Activated naive CD4-positive, alpha-beta T cell treated with anti-CD3 and anti-CD28 coated beads, Interleukin-2, amount 50 U/mL, for 24 hours (primary cell): ENCODE results near the gene SETD4.

Experiments used
- H3K27ac Mint-ChIP-seq: one replicate; pipeline ENCODE4 v1.8.0; 2021; ENCODE audit warnings: mild to moderate bottlenecking, mixed read lengths
- H3K27me3 Mint-ChIP-seq: one replicate; pipeline ENCODE4 v1.8.0; 2021; ENCODE audit warnings: mixed read lengths
- H3K36me3 Mint-ChIP-seq: one replicate; pipeline ENCODE4 v1.8.0; 2021; ENCODE audit warnings: mixed read lengths
- H3K4me1 Mint-ChIP-seq: one replicate; pipeline ENCODE4 v1.8.0; 2021; ENCODE audit warnings: mixed read lengths
- H3K4me3 Mint-ChIP-seq: one replicate; pipeline ENCODE4 v1.8.0; 2021; ENCODE audit warnings: mild to moderate bottlenecking, mixed read lengths
- H3K9me3 Mint-ChIP-seq: one replicate; pipeline ENCODE4 v1.8.0; 2021; ENCODE audit warnings: mixed read lengths

The SETD4 gene

DNA sequence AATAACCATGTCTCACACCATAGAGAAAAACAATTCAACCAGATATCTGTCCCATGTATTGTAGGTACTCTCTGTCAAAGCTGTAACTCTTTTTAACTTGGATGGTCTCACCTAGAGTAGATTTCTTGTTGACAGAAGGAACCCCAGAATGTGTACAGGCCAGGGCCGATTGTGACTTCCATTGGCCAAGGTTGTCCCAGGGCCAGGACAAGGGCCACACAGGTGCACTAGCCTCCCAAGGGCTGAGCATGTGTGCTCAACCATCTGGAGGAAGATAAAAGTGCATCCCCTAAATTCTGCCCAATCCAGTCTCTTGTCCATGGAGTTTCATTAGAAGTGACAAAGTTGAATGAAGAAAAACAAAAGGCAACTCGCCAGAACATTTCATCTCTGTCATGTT lies 51.8 kb downstream of the SETD4 start:
- H3K27me3 Mint-ChIP-seq: no peaks in the 10 kb centered on the region
- H3K27ac Mint-ChIP-seq: no peak overlapping the region
- no peak overlapping the region for H3K4me3 Mint-ChIP-seq
- no peaks in the 10 kb centered on the region for H3K4me1 Mint-ChIP-seq
- H3K36me3 Mint-ChIP-seq: no peaks in the 10 kb centered on the region
- H3K9me3 Mint-ChIP-seq: no peaks in the 10 kb centered on the region

- no peak overlapping the region for H3K27ac Mint-ChIP-seq
- H3K9me3 Mint-ChIP-seq: no peaks in the 10 kb centered on the region
- H3K27me3 Mint-ChIP-seq: no peaks in the 10 kb centered on the region
- H3K4me3 Mint-ChIP-seq: no peak overlapping the region
- H3K36me3 Mint-ChIP-seq: no peaks in the 10 kb centered on the region
- no peaks in the 10 kb centered on the region for H3K4me1 Mint-ChIP-seq
Observed at GRCh38 chr21:36005879-36006400, 54.4 kb downstream of the SETD4 start.

DNA sequence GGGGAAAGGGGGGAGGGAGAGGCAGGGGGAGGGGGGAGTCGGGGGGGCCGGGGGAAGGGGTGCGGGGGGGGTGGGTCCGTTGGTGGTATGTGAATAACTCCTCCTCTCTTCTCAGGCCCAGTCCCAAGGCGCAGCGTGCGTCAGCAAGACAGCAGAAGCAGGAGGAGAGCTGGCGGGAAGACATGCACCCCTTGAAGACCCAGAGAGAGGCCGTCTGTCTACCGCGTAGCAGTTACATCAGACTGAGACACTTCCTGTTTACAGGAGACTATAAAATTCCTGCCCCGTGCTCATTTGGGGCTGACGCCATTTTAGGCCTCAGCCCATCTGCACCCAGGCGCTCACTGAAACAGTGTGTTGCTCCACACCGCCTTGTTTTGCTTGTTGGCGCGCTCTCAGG lies 55.3 kb downstream of the SETD4 start:
- Mint-ChIP-seq H3K4me1 (no peaks in the 10 kb centered on the region), H3K9me3 (no peaks in the 10 kb centered on the region), H3K4me3 (no peak overlapping the region), H3K27me3 (no peaks in the 10 kb centered on the region), H3K36me3 (no peaks in the 10 kb centered on the region), H3K27ac (no peak overlapping the region)

DNA sequence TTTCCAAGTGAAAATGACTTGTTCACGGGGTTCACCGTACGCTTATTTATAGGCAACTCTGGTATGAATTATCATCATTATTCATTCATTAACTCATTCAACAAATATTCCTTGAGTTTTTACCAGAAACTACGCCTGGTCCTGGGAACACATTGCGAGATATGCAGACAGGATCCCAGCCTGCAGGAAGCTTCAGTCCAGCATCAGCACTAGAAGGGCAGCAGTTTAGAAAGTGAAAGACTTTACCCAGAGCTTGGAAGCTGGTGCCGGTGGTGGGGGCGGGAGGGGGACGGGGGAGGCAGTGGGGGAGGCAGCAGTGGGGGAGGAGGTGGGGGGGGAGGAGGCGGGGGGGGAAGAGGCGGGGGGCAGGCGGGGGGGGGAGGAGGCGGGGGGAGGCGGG lies 55.9 kb downstream of the SETD4 start:
- no peaks in the 10 kb centered on the region for H3K36me3 Mint-ChIP-seq
- no peak overlapping the region for H3K4me3 Mint-ChIP-seq
- H3K27ac Mint-ChIP-seq: no peak overlapping the region
- peaks cover 3% of the 10 kb centered on the region for H3K27me3 Mint-ChIP-seq
- no peaks in the 10 kb centered on the region for H3K9me3 Mint-ChIP-seq
- H3K4me1 Mint-ChIP-seq: no peaks in the 10 kb centered on the region

DNA sequence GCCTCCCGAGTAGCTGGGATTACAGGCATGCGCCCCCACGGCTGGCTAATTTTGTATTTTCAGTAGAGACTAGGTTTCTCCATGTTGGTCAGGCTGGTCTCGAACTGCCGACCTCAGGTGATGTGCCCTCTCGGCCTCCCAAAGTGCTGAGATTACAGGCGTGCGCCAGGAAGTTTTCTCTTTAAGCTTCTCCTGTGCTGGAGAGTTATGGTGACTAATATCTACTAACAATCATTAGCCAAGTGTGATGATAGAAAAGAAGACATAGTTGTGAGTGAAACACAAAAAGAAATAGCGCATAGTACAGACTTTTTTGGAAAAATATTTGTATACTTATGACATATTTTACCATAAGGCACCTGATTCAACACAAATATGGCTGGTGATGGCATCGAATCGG lies 56.5 kb downstream of the SETD4 start:
- Mint-ChIP-seq H3K27me3 (peaks cover 4% of the 10 kb centered on the region), H3K9me3 (no peaks in the 10 kb centered on the region), H3K4me3 (no peak overlapping the region), H3K4me1 (no peaks in the 10 kb centered on the region), H3K36me3 (no peaks in the 10 kb centered on the region), H3K27ac (no peak overlapping the region)

GRCh38 chr21:35996217-35996616 lies 64.1 kb downstream of the SETD4 start:
- H3K9me3 Mint-ChIP-seq: no peaks in the 10 kb centered on the region
- H3K4me3 Mint-ChIP-seq: no peak overlapping the region
- peaks cover 21% of the 10 kb centered on the region for H3K27me3 Mint-ChIP-seq
- H3K36me3 Mint-ChIP-seq: no peaks in the 10 kb centered on the region
- H3K4me1 Mint-ChIP-seq: peaks cover 16% of the 10 kb centered on the region
- no peak overlapping the region for H3K27ac Mint-ChIP-seq

DNA sequence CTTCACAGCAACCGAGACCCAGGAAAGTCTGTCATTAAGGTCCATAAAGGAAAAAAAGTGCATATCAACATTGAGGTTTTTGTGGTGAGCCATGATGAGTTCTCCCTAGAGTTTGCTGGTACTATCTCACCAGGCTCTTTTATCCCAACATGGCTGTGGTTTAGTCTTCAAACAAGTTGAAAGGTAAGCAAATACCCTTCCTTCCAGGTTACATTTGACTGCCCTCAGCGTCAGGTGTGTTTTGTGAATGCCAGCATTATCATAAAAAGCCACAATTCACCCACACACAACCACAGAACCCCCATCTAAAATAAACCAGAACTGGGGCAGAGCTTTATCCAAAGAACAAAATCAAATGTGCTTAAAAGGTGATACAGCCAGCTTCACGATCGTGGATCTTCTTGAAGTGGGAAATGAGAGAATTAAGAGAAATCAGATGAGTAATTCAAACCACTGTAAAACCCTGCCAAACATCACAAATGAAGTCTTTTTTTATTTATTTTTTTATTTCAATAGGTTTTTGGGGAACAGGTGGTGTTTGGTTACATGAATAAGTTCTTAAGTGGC lies 64.7 kb downstream of the SETD4 start:
- Mint-ChIP-seq H3K4me3 (no peak overlapping the region), H3K4me1 (peaks cover 16% of the 10 kb centered on the region), H3K9me3 (no peaks in the 10 kb centered on the region), H3K36me3 (no peaks in the 10 kb centered on the region), H3K27ac (no peak overlapping the region), H3K27me3 (peaks cover 21% of the 10 kb centered on the region)

GRCh38 chr21:35994613-35995012 lies 65.7 kb downstream of the SETD4 start:
- H3K27me3 Mint-ChIP-seq: peaks cover 19% of the 10 kb centered on the region
- H3K36me3 Mint-ChIP-seq: no peaks in the 10 kb centered on the region
- H3K4me3 Mint-ChIP-seq: no peak overlapping the region

DNA sequence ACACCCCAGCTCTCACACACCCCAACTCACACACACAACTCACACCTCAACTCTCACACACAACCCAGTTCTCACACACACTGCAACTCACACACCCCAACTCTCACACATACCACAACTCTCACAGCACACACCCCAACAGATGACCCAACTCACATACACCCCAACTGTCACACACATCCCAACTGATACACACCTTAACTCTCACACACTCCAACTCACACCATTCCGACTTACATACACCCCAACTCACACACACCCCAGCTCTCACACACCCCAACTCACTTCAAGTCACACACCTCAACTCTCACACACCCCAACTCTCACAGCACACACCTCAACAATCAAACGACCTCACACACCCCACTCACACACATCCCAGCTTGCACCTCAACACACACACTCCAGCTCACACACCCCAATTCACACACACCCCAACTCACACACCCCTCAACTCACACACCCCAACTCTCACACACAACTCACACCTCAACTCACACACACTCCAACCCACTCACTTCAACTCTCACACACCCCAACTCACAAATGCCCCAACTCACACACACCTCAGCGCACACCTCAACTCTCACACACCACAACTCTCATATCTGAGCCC lies 66.3 kb downstream of the SETD4 start:
- Mint-ChIP-seq H3K36me3 (no peaks in the 10 kb centered on the region), H3K9me3 (no peaks in the 10 kb centered on the region), H3K27ac (no peak overlapping the region), H3K27me3 (peaks cover 18% of the 10 kb centered on the region), H3K4me1 (peaks cover 16% of the 10 kb centered on the region), H3K4me3 (no peak overlapping the region)

More at GRCh38 chr21:35994613-35995012, 65.7 kb downstream of the SETD4 start:
- no peak overlapping the region for H3K27ac Mint-ChIP-seq
- H3K9me3 Mint-ChIP-seq: no peaks in the 10 kb centered on the region
- H3K4me1 Mint-ChIP-seq: peaks cover 16% of the 10 kb centered on the region

DNA sequence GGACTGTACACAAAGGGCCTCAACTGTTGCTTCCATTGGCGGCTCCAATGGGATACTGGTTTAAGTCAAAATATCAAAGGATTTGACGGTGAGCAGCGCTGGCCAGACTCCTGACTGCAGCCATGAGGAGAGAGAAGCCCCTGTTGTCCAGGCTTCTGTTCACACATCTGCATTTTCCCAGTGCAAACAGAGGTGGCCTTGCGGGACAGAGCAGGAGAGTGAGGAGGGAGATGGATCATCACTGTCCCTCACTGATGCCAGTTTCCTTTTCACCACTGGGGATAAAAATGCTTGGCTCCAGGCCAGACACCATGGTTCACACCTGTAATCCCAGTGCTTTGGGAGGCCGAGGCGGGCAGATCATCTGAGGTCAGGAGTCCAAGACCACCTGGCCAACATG lies 69.2 kb downstream of the SETD4 start:
- Mint-ChIP-seq H3K36me3 (no peaks in the 10 kb centered on the region), H3K9me3 (no peaks in the 10 kb centered on the region), H3K27me3 (peaks cover 3% of the 10 kb centered on the region), H3K27ac (no peak overlapping the region), H3K4me1 (peaks cover 13% of the 10 kb centered on the region), H3K4me3 (no peak overlapping the region)

- Mint-ChIP-seq H3K27me3 (peaks cover 4% of the 10 kb centered on the region), H3K27ac (no peak overlapping the region), H3K36me3 (no peaks in the 10 kb centered on the region), H3K9me3 (no peaks in the 10 kb centered on the region), H3K4me3 (no peak overlapping the region), H3K4me1 (peaks cover 8% of the 10 kb centered on the region)
Observed at GRCh38 chr21:35990609-35991008, 69.7 kb downstream of the SETD4 start.

DNA sequence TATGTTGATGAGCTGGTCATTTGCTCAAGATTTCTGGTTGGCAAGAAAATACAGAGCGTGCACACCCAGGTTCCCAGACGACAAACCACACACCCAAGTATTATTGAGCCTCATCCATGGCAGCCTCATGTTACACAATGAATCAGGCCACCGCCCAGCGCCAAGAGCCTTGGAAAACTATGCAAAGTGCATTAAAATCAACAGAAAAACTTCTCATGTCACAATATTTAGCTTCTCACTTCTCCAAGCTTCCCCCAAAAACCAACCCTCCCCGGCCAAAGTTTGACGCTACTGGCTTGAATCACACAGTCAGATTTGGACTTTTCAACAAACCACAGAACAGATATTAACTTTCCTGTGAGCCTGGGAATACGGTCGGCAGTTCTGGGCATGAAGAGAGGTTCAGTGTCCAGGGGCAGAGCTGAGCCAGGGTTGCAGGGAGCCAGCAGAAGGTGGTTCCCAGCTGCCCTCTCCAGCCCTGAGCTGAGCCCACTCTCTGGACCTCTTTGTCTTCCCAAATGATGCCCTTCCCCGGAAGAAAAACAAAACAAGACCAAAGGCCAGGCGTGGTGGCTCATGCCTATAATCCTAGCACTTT lies 71.1 kb downstream of the SETD4 start:
- Mint-ChIP-seq H3K9me3 (no peaks in the 10 kb centered on the region), H3K4me3 (no peak overlapping the region), H3K4me1 (no peaks in the 10 kb centered on the region), H3K36me3 (no peaks in the 10 kb centered on the region), H3K27ac (no peak overlapping the region), H3K27me3 (peaks cover 9% of the 10 kb centered on the region)

DNA sequence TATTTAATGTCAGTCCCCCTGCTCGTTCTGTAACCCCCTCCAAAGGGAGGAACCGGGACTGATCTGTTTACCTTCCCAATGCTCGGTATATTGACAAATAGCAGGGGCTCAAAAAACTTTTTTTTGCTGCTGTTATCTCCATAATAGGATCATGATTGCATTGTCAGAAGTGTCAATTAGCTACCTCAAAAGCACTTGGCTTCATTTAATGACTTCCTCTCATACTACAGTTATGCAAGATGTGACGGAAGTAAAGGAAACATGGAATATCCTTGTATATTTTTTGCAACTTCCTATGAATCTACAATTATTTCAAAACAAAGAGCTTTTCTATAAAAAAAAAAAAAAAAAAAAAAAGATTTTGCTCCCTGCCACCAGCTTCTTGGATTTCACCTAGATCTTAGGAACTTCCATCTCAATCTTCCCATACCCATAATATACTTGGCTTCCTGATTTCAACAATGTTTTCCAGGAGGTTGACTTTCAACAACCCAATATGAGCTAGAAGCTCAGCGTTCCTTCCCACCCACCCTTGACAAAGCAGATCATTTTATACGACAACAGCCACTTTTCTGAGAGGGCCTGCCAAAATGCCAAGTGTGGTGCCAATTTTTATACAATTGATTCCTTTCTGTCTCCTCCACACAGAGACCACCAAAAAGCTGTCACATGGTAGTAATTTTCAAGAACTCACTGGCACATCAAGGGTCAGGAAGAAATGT lies 71.7 kb downstream of the SETD4 start:
- Mint-ChIP-seq H3K9me3 (no peaks in the 10 kb centered on the region), H3K27me3 (peaks cover 9% of the 10 kb centered on the region), H3K4me1 (no peaks in the 10 kb centered on the region), H3K4me3 (no peak overlapping the region), H3K27ac (no peak overlapping the region), H3K36me3 (no peaks in the 10 kb centered on the region)

- peaks cover 10% of the 10 kb centered on the region for H3K27me3 Mint-ChIP-seq
- no peak overlapping the region for H3K27ac Mint-ChIP-seq
- no peaks in the 10 kb centered on the region for H3K4me1 Mint-ChIP-seq
- no peaks in the 10 kb centered on the region for H3K9me3 Mint-ChIP-seq
- no peak overlapping the region for H3K4me3 Mint-ChIP-seq
- no peaks in the 10 kb centered on the region for H3K36me3 Mint-ChIP-seq
Observed at GRCh38 chr21:35987475-35987874, 72.9 kb downstream of the SETD4 start.

DNA sequence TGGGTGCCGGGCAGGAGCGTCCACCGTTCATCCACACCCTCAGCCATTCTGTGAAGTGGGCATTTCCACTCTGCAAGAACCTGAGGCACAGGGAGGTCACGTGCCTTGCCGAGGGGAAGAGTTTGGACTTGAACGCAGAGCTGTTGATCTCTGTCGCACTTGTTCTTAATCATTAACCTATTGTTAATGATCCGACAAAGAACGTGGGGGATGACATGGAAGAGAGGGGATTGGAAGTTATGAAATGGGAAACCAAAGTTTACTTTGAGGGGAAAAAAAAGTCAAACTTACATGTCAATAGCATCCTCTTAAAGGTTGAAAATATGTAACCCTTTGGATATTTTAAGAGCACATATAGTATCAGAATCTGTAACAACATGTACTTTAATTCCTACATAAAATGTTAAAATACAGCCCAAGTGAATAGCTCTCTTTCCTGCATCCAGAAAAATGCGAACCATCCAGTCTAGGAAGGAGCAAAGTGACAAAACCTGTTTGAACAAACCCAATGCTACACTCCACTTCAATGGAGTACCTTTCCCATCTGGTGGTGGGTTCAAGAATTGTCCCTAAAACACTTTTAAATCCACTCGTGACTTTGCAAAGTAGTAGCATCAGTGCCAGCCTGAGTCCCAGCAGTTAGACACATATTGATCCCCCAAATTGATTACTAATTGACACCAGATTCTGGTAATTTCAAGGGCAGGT lies 75.5 kb downstream of the SETD4 start:
- Mint-ChIP-seq H3K4me1 (no peaks in the 10 kb centered on the region), H3K9me3 (no peaks in the 10 kb centered on the region), H3K27ac (no peak overlapping the region), H3K27me3 (peaks cover 10% of the 10 kb centered on the region), H3K4me3 (no peak overlapping the region), H3K36me3 (no peaks in the 10 kb centered on the region)
